Rectal smooth muscle tissue (tissue), 1 donor: ENCODE data around the gene REG1B.

ENCODE experiments used
- H3K27ac ChIP-seq: one replicate; pipeline ENCODE4 v1.7.0; 2013; ENCODE audit warnings: low read depth, low read length, inconsistent platforms
- H3K27me3 ChIP-seq: one replicate; pipeline ENCODE4 v1.7.0; 2013; ENCODE audit warnings: low read length; ENCODE audit not compliant: control insufficient read depth, insufficient read depth
- H3K36me3 ChIP-seq: one replicate; pipeline ENCODE4 v1.7.0; 2013; ENCODE audit warnings: low read length; ENCODE audit not compliant: control insufficient read depth, insufficient read depth
- H3K4me1 ChIP-seq: one replicate; pipeline ENCODE4 v1.7.0; 2013; ENCODE audit warnings: low read length; ENCODE audit not compliant: control insufficient read depth, insufficient read depth
- H3K4me3 ChIP-seq: one replicate; pipeline ENCODE4 v1.7.0; 2013; ENCODE audit warnings: low read length
- H3K9ac ChIP-seq: one replicate; pipeline ENCODE4 v1.7.0; 2013; ENCODE audit warnings: low read length

Gene REG1B, protein sequence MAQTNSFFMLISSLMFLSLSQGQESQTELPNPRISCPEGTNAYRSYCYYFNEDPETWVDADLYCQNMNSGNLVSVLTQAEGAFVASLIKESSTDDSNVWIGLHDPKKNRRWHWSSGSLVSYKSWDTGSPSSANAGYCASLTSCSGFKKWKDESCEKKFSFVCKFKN

GRCh38 chr2:79087785-79088364 lies at the start of gene REG1B:
Gene REG1B, minus strand, starts transcription at chr2:79087993. Its CDS starts 381 bp downstream, at chr2:79087612.
- Histone ChIP-seq H3K4me1 (no peaks in the 10 kb centered on the region), H3K36me3 (no peaks in the 10 kb centered on the region), H3K27ac (no peak within 1 kb of the TSS), H3K4me3 (no peak within 1 kb of the TSS), H3K27me3 (no peaks in the 10 kb centered on the region), H3K9ac (no peak within 1 kb of the TSS)

DNA sequence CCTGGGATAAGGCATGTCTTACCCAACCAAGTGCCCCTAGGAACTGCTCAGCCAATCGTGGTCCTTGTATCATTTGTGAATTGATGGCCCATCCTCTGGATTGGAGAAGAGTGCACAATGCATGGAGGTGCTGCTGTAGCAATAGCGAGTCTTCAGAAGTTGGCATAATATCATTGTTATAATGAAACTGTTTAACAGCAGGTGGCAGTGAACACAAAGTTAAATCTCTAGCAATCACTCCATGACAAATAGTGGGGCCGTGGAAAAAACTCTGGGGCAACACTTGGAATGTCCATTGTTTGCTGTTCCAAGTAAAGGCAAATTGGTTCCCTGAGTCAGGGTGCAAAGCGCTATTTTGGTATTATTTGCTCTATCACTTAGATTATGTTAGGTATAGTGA lies 43.9 kb upstream of the REG1B start:
- H3K4me3 ChIP-seq = no peak overlapping the region
- H3K4me1 ChIP-seq = no peaks in the 10 kb centered on the region
- no peak overlapping the region for H3K27ac ChIP-seq
- H3K36me3 ChIP-seq = no peaks in the 10 kb centered on the region
- H3K9ac ChIP-seq = no peak overlapping the region
- H3K27me3 ChIP-seq = no peaks in the 10 kb centered on the region

- Histone ChIP-seq H3K27me3 (no peaks in the 10 kb centered on the region), H3K36me3 (no peaks in the 10 kb centered on the region), H3K9ac (no peak overlapping the region), H3K4me1 (no peaks in the 10 kb centered on the region), H3K4me3 (no peak overlapping the region), H3K27ac (no peak overlapping the region)
Measured at GRCh38 chr2:79129804-79130203, 42.0 kb upstream of the REG1B start.

DNA sequence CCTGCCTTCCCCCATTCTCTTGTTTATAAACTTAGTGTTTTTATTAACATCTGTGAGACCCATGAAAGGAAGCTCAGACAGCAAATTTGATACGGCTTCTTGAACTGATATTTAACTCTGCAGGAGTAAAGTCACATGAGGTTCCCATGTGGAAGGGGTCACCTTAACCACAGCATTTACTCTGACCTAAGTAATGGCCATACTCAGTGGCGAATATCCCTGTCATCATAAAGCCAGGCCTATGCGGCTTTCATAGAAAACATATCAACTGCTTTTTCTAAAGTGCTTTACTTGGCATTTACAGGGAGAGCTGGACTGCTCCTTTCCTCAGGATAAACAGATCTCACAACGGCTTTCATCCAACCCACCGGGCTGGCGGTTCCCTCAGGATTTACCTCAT lies 41.5 kb upstream of the REG1B start:
- no peaks in the 10 kb centered on the region for H3K27me3 ChIP-seq
- no peaks in the 10 kb centered on the region for H3K36me3 ChIP-seq
- H3K9ac ChIP-seq = no peak overlapping the region
- H3K27ac ChIP-seq = no peak overlapping the region
- no peaks in the 10 kb centered on the region for H3K4me1 ChIP-seq
- H3K4me3 ChIP-seq = no peak overlapping the region

- no peak overlapping the region for H3K4me3 ChIP-seq
- H3K9ac ChIP-seq = no peak overlapping the region
- H3K27ac ChIP-seq = no peak overlapping the region
- no peaks in the 10 kb centered on the region for H3K36me3 ChIP-seq
- no peaks in the 10 kb centered on the region for H3K27me3 ChIP-seq
- no peaks in the 10 kb centered on the region for H3K4me1 ChIP-seq
Measured at GRCh38 chr2:79128406-79128805, 40.6 kb upstream of the REG1B start.

GRCh38 chr2:79125721-79125985 lies 37.9 kb upstream of the REG1B start:
- H3K27ac ChIP-seq = no peak overlapping the region

GRCh38 chr2:79124907-79125720 lies 37.3 kb upstream of the REG1B start:
- Histone ChIP-seq H3K4me1 (no peaks in the 10 kb centered on the region), H3K27ac (no peak overlapping the region), H3K27me3 (no peaks in the 10 kb centered on the region), H3K36me3 (no peaks in the 10 kb centered on the region), H3K9ac (no peak overlapping the region), H3K4me3 (no peak overlapping the region)

More at GRCh38 chr2:79125721-79125985, 37.9 kb upstream of the REG1B start:
- Histone ChIP-seq H3K27me3 (no peaks in the 10 kb centered on the region), H3K4me3 (no peak overlapping the region), H3K4me1 (no peaks in the 10 kb centered on the region), H3K36me3 (no peaks in the 10 kb centered on the region), H3K9ac (no peak overlapping the region)

DNA sequence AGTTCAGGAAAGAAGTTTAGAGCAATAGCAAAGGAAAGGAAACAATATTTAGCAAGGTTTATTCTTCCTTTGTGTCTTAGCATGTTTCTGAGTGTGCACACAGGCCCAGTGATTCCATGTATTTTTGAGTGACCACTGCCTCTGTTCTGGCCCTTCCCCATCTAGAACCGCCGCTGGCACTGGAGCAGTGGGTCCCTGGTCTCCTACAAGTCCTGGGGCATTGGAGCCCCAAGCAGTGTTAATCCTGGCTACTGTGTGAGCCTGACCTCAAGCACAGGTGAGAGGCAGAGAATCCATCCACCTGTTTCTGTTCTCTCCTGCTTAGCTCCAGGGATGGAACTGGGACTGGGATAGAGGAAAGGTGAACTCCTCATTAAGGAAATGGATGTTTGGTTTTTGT lies 34.9 kb upstream of the REG1B start:
- no peak overlapping the region for H3K4me3 ChIP-seq
- H3K36me3 ChIP-seq = no peaks in the 10 kb centered on the region
- H3K4me1 ChIP-seq = no peaks in the 10 kb centered on the region
- H3K27ac ChIP-seq = no peak overlapping the region
- no peak overlapping the region for H3K9ac ChIP-seq
- H3K27me3 ChIP-seq = no peaks in the 10 kb centered on the region

- no peaks in the 10 kb centered on the region for H3K36me3 ChIP-seq
Measured at GRCh38 chr2:79120194-79120713, 32.5 kb upstream of the REG1B start, which contains the start of gene REG1A. Gene REG1A, plus strand, starts transcription at chr2:79120488. Its CDS starts 374 bp downstream, at chr2:79120862.

DNA sequence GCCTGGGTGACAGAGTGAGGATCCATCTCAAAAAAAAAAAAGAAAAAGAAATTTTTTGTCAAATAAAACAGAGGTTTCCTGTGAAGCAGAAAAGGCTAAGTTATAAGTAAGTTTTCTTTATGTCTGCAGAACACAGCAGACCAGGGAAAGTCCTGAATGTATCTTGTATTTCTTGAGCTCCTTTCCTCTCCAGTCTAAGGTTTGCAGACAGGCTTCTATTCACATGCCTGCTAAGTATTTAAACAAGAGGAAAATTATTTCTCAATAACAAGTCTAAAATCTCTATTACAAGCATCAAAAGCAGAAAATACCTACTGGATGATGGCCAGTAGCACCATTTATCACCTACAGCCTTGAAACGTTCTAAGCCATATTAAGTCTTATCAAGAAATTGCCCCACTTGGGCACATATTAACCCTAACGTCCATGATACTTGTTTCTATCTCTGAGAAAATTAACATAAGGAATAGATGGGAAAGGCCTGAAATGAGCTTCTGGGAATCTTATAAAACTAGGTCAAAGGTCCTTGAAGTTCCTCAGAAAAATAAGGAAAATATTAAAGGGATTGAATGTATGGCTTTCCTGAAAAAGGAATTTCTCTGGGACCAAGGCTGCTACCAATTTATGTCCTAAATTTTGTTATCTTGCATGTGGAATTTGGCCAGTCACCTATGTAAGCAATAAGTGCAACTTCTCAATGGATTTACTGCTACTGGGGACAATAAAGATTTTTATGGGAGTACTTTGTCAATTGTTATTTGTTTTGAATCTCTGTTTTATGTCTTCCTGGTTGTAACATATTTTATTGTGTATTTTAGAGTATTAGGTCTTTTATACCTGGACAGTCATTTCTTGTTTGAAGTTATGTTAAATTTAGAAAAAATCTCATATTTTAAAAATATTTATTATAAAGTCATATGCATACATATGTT lies 29.5 kb upstream of the REG1B start:
- H3K27me3 ChIP-seq = no peaks in the 10 kb centered on the region

More at GRCh38 chr2:79120194-79120713, 32.5 kb upstream of the REG1B start, which contains the start of gene REG1A:
- Histone ChIP-seq H3K4me1 (no peaks in the 10 kb centered on the region), H3K27ac (no peak within 1 kb of the TSS), H3K9ac (no peak within 1 kb of the TSS), H3K4me3 (no peak within 1 kb of the TSS), H3K27me3 (no peaks in the 10 kb centered on the region)

DNA sequence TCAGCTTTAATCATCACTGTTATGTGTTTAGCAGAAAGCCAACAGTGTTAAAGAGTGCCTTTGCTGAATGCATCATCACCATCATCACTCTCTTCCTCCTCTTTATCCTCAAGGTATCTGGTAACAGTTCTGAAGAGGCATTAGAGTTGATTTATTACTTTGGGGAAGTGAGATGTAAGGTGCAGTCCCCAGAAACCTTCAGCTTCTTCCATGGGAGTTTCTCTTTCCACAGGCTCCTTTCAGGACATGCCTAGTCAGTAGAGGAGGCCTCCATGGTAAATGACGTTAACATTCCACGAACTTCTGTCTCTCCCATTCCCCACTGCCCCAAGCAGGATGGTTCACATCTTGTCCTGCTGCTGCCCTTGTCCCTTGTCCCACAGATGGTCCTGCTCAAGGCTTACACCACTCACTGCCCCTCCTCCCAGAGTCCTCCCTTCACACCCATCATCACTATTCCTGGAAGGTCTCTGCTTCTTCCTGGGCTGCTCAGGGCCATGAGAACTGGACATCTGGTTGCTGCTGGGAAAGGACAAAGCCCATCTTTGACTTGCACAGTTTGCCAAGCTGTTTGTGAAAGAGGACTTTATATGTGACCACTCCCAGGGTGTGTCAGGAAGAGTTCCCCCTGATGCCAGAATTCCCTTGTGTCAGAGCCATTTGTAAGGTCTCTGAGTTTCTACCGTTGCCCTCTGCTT lies 27.2 kb upstream of the REG1B start:
- Histone ChIP-seq H3K27ac (no peak overlapping the region), H3K9ac (no peak overlapping the region), H3K27me3 (no peaks in the 10 kb centered on the region), H3K4me3 (no peak overlapping the region), H3K36me3 (no peaks in the 10 kb centered on the region), H3K4me1 (no peaks in the 10 kb centered on the region)

More for the DNA sequence above, 29.5 kb upstream of the REG1B start:
- Histone ChIP-seq H3K4me3 (no peak overlapping the region), H3K36me3 (no peaks in the 10 kb centered on the region), H3K27ac (no peak overlapping the region), H3K9ac (no peak overlapping the region), H3K4me1 (no peaks in the 10 kb centered on the region)
